ENCODE measurements around the gene TTC4. TPM values are rescaled to one million over a fixed set of nuclear protein-coding genes. Genes with fewer than 3 reads are reported as not detected.
A peak's percentile ranks its signal among the peaks of the same experiment; 100 is the strongest.
"Not testable (repeated sequence)": the region's sequence is repeated elsewhere in the genome, so short reads cannot be mapped to it uniquely, and the experiment has no call there.

The TTC4 gene
- total RNA-seq, 1 experiment from 2014 or later: 52.9 TPM

GRCh38 chr1:54750596-54750995 is 34.9 kb downstream of the TTC4 start:
- DNase-seq (ENCODE audit: low spot score): no peak

- no peak for DNase-seq (ENCODE audit: low spot score)
Measured at GRCh38 chr1:54751426-54751825, 35.8 kb downstream of the TTC4 start.

GRCh38 chr1:54754045-54754444 is 38.4 kb downstream of the TTC4 start:
- no peak for DNase-seq (ENCODE audit: low spot score)

- DNase-seq (ENCODE audit: low spot score): no peak
Measured at GRCh38 chr1:54754486-54755285, 39.0 kb downstream of the TTC4 start.

- DNase-seq (ENCODE audit: low spot score): no peak
Measured at GRCh38 chr1:54757833-54758232, 42.2 kb downstream of the TTC4 start.

- DNase-seq (ENCODE audit: low spot score): no peak
Measured at GRCh38 chr1:54758678-54759348, 43.2 kb downstream of the TTC4 start.

GRCh38 chr1:54763816-54764132 is 48.1 kb downstream of the TTC4 start:
- DNase-seq (ENCODE audit: low spot score): no peak

GRCh38 chr1:54764133-54764921 is 48.7 kb downstream of the TTC4 start, which contains the start of gene PARS2:
PARS2 (minus strand) TSS chr1:54764523; CDS start chr1:54759161, 5,362 bp downstream.
- peak; percentile 100 for DNase-seq (ENCODE audit: low spot score)

GRCh38 chr1:54764922-54765561 is 49.4 kb downstream of the TTC4 start:
- no peak for DNase-seq (ENCODE audit: low spot score)

GRCh38 chr1:54766726-54767125 is 51.1 kb downstream of the TTC4 start:
- no peak for DNase-seq (ENCODE audit: low spot score)

- DNase-seq (ENCODE audit: low spot score): no peak
Measured at GRCh38 chr1:54767526-54767925, 51.9 kb downstream of the TTC4 start.

- DNase-seq (ENCODE audit: low spot score): no peak
Measured at GRCh38 chr1:54768093-54768492, 52.4 kb downstream of the TTC4 start.

GRCh38 chr1:54772951-54773350 is 57.3 kb downstream of the TTC4 start:
- no peak for DNase-seq (ENCODE audit: low spot score)

- peak; percentile 50 for DNase-seq (ENCODE audit: low spot score)
Measured at GRCh38 chr1:54774820-54775498, 59.3 kb downstream of the TTC4 start.

- DNase-seq (ENCODE audit: low spot score): not testable (repeated sequence)
Measured at GRCh38 chr1:54775828-54776721, 60.4 kb downstream of the TTC4 start.

GRCh38 chr1:54777011-54777410 is 61.4 kb downstream of the TTC4 start:
- DNase-seq (ENCODE audit: low spot score): no peak

GRCh38 chr1:54777431-54777830 is 61.8 kb downstream of the TTC4 start:
- DNase-seq (ENCODE audit: low spot score): no peak

- no peak for DNase-seq (ENCODE audit: low spot score)
Measured at GRCh38 chr1:54781023-54781723, 65.5 kb downstream of the TTC4 start.

GRCh38 chr1:54782156-54782555 is 66.5 kb downstream of the TTC4 start:
- no peak for DNase-seq (ENCODE audit: low spot score)

- DNase-seq (ENCODE audit: low spot score): no peak
Measured at GRCh38 chr1:54782588-54782987, 66.9 kb downstream of the TTC4 start.
